Measurements from ENCODE around the gene TMC5. TPM values are rescaled to one million over a fixed set of nuclear protein-coding genes. Genes with fewer than 3 reads are reported as not detected.

Gene TMC5
- total and polyA plus RNA-seq, 2 of the 4 experiments (the other 2 are of a cell fraction), result not detected

DNA sequence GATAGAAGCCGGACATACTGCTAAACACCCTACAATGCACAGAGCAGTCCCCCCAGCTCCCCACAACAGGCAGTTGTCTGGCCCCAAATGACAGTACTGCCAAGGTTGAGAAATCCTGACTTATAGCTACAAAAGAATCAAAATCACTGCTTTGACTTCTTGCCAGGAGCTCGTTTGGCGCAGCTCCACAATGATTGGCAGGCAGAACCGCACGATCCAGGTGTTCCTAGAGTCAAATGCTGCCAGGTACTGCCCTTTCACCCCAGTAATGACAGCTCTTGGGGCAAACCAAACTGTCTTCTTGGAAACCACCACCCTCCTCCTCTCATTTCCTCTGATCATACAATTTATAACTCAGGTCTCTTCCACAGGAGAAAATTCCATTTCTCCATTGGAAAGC, 2.2 kb upstream of the TMC5 start:
- no peak overlapping the region for H2BK5ac ChIP-seq (ENCODE audit: low read depth, low read length, poor library complexity, severe bottlenecking)
- CTCF ChIA-PET, result no interaction called here
- intact Hi-C loops (cut with micrococcal nuclease) (no loop called here), in situ Hi-C loops (cut with MboI; ENCODE audit: low sequenced_read_pairs) (no loop called here), dilution Hi-C loops (cut with HindIII; ENCODE audit: low sequenced_read_pairs, unreplicated experiment) (no loop called here)
- no peaks in the 10 kb centered on the region for H3K4me1 ChIP-seq (ENCODE audit: control insufficient read depth, insufficient read depth, low read length)
- DNase-seq (no peak), ATAC-seq (ENCODE audit: low read depth) (no peak)
- H3K9ac ChIP-seq (ENCODE audit: low read depth, low read length), result no peak overlapping the region
- H2BK20ac ChIP-seq (ENCODE audit: low read depth, low read length), result no peak overlapping the region
- no peaks in the 10 kb centered on the region for H3K79me1 ChIP-seq (ENCODE audit: low read depth in 1 of 2, low read length in 2 of 2)
- H3K4ac ChIP-seq (ENCODE audit: low read depth, low read length), result no peak overlapping the region
- TF ChIP-seq MXI1 (IDR thresholded peaks at IDR 0.05; ENCODE audit: borderline replicate concordance, low read depth, low read length) (no peak), POLR2A (IDR thresholded peaks at IDR 0.05; ENCODE audit: low read depth, low read length) (no peak), FOS (IDR thresholded peaks at IDR 0.05; ENCODE audit: low read depth, low read length) (no peak)
- H4K5ac ChIP-seq (ENCODE audit: low read depth, low read length), result no peak overlapping the region
- H2BK120ac ChIP-seq (ENCODE audit: low read depth, low read length), result no peak overlapping the region
- POLR2A ChIA-PET (ENCODE audit: unreplicated experiment), result interaction anchor here (0.5 kb wide), 1 partner anchor 23 kb away, joined by 8 read pairs; no protein-coding TSS in a partner anchor
- H3K18ac ChIP-seq (ENCODE audit: low read depth, low read length), result no peak overlapping the region
- H3K4me2 ChIP-seq (ENCODE audit: low read depth, low read length), result no peak overlapping the region
- H3K4me3 ChIP-seq (ENCODE audit: insufficient read depth, low read depth, low read length), result no peak overlapping the region
- no peaks in the 10 kb centered on the region for H3K9me1 ChIP-seq (ENCODE audit: insufficient read depth, low read length)
- H2BK15ac ChIP-seq (ENCODE audit: low read depth, low read length), result no peak overlapping the region
- H3K27ac ChIP-seq (ENCODE audit: insufficient read depth, low read length), result no peak overlapping the region
- H3K23ac ChIP-seq (ENCODE audit: low read depth, low read length), result no peak overlapping the region
- H3K14ac ChIP-seq (replicated peaks; ENCODE audit: low read depth, low read length), result no peak overlapping the region
- no peak overlapping the region for H2AK5ac ChIP-seq (ENCODE audit: low read depth, low read length)
- no peaks in the 10 kb centered on the region for H3K36me3 ChIP-seq (ENCODE audit: control insufficient read depth, insufficient read depth, low read length)
- H4K8ac ChIP-seq (ENCODE audit: low read depth in 2 of 2, low read length in 2 of 2), result no peak overlapping the region
- H2AK9ac ChIP-seq (replicated peaks; ENCODE audit: low read depth, low read length, poor library complexity), result no peak overlapping the region
- no TSS peak for BruUV-seq (replicated peaks)
- H3K9me3 ChIP-seq (ENCODE audit: control insufficient read depth, insufficient read depth, low read length), result no peaks in the 10 kb centered on the region
- H4K91ac ChIP-seq (ENCODE audit: insufficient read depth, low read depth, low read length), result no peak overlapping the region
- no peaks in the 10 kb centered on the region for H4K20me1 ChIP-seq (ENCODE audit: insufficient read depth, low read length)
- no peak overlapping the region for H3K56ac ChIP-seq (ENCODE audit: extremely low read depth, insufficient read depth, low read length)
- 51% methylated on average over 4 of the region's 5 CpGs; no CpG with 5 or more reads in 1 of the 2 experiments for WGBS, 2 experiments (ENCODE audit: extremely low coverage in 2 of 2, insufficient read length in 1 of 2)
- no peak overlapping the region for H2AFZ ChIP-seq (replicated peaks; ENCODE audit: low read length, poor library complexity)
- peaks cover 9% of the 10 kb centered on the region for H3K27me3 ChIP-seq (ENCODE audit: control insufficient read depth, insufficient read depth, low read length)

Measured in IMR-90 (cell line).